ENCODE measurements around the gene PTPRO.

- TF ChIP-seq CTCF (IDR thresholded peaks at IDR 0.05; ENCODE audit: low read depth, low read length), result no peak
- no peak for TF ChIP-seq POLR2A (IDR thresholded peaks at IDR 0.05; ENCODE audit: extremely low read depth, insufficient read length)
- no peak for TF ChIP-seq MAX (IDR thresholded peaks at IDR 0.05; ENCODE audit: low read depth, low read length)
- no peak for TF ChIP-seq MYC (IDR thresholded peaks at IDR 0.05; ENCODE audit: low read depth, low read length)
Measured at GRCh38 chr12:15278816-15279658, 43.3 kb upstream of the PTPRO start.

All from NB4 (cell line).